Uterus (tissue), 4 donors: Measurements from ENCODE around the gene WNT16. TPM values are rescaled to one million over a fixed set of nuclear protein-coding genes. Genes with fewer than 3 reads are reported as not detected.

Source experiments
- DNase-seq, 2 donors: peaks; one replicate each; pipeline ENCODE4 v3.0.0-alpha.2; 2019 to 2020
- H3K27ac ChIP-seq, 2 donors: fragments of 200-600 bp; sonication (generic); 1 replicate in 1 of 2; 2 replicates in 1 of 2; pipeline ENCODE4 v1.5.1; 2016 to 2018
- H3K27me3 ChIP-seq, 2 donors: fragments of 200-600 bp; sonication (generic); one replicate each; pipeline ENCODE4 v1.5.1; 2018 to 2019; ENCODE audit warnings: control low read depth in 1 of 2
- H3K36me3 ChIP-seq, 2 donors: fragments of 200-600 bp; sonication (generic); one replicate each; pipeline ENCODE4 v1.5.1; 2019; ENCODE audit warnings: control low read depth in 1 of 2
- H3K4me1 ChIP-seq, 2 donors: fragments of 200-600 bp; sonication (generic); one replicate each; pipeline ENCODE4 v1.5.1; 2018 to 2019; ENCODE audit warnings: control low read depth in 1 of 2
- H3K4me3 ChIP-seq, 2 donors: fragments of 200-600 bp; sonication (generic); 1 replicate in 1 of 2; 2 replicates in 1 of 2; pipeline ENCODE4 v1.5.1; 2018 to 2019; ENCODE audit warnings: mild to moderate bottlenecking in 1 of 2
- H3K9me3 ChIP-seq, 2 donors: fragments of 200-600 bp; sonication (generic); one replicate each; pipeline ENCODE4 v1.5.1; 2019; ENCODE audit warnings: control low read depth in 1 of 2
- CTCF ChIP-seq, 4 experiments: fragments of 200-600 bp in 2 of 4; fragments of 450-650 bp in 2 of 4; sonication (generic) in 2 of 4; IDR thresholded peaks; one replicate each; pipeline ENCODE4 v1.5.1; 2016 to 2019; ENCODE audit warnings: antibody characterized with exemption in 4 of 4, mild to moderate bottlenecking in 2 of 4, moderate library complexity in 1 of 4
- POLR2A ChIP-seq, 2 donors: fragments of 450-650 bp; IDR thresholded peaks; one replicate each; pipeline ENCODE4 v1.6.1; 2016; ENCODE audit warnings: antibody characterized with exemption in 2 of 2, mild to moderate bottlenecking in 1 of 2, moderate library complexity in 1 of 2
- intact Hi-C: fragments of 100-400 bp; cut with DNase I; formaldehyde crosslinking; loops from one replicate; pipeline ENCODE4 v1.15.1; 2023; ENCODE audit warnings: low total_unique reads
- total RNA-seq, 4 donors: library from RNA; depleted of rRNA in 3 of 4; stranded (reverse); fragments of >200 nt in 3 of 4; gene quantifications; one replicate each; pipeline versions ENCODE4 v1.1.0 to v1.2.4, GENCODE V29; 2014 to 2023
- donor health status: DM: yes; HTN: yes; CAD: no.

The WNT16 gene
- total RNA-seq, 4 donors from 2014 or later, result 1.7 TPM; not detected in 3

- Histone ChIP-seq H3K9me3 (no peaks in the 10 kb centered on the region), H3K36me3 (no peaks in the 10 kb centered on the region), H3K27ac (no peak overlapping the region), H3K27me3 (peaks cover 6 to 61% of the 10 kb centered on the region in 2 donors), H3K4me3 (no peak overlapping the region), H3K4me1 (peaks cover 0 to 16% of the 10 kb centered on the region in 2 donors)
- TF ChIP-seq POLR2A (IDR thresholded peaks at IDR 0.05), result no peak
- intact Hi-C loops, result no loop called here
- no peak for DNase-seq
Observed at GRCh38 chr7:121331048-121331447, 2.2 kb downstream of the WNT16 start.

- Histone ChIP-seq H3K4me3 (no peak overlapping the region), H3K4me1 (peaks cover 0 to 16% of the 10 kb centered on the region in 2 donors), H3K36me3 (no peaks in the 10 kb centered on the region), H3K27me3 (peaks cover 6 to 61% of the 10 kb centered on the region in 2 donors), H3K9me3 (no peaks in the 10 kb centered on the region), H3K27ac (no peak overlapping the region)
- intact Hi-C loops, result no loop called here
- no peak for TF ChIP-seq CTCF (IDR thresholded peaks at IDR 0.05)
- no peak for TF ChIP-seq POLR2A (IDR thresholded peaks at IDR 0.05)
- DNase-seq, result no peak
Observed at GRCh38 chr7:121331574-121331973, 2.8 kb downstream of the WNT16 start.

GRCh38 chr7:121334376-121334775, 5.6 kb downstream of the WNT16 start:
- Histone ChIP-seq H3K9me3 (no peaks in the 10 kb centered on the region), H3K4me3 (no peak overlapping the region), H3K27me3 (peaks cover 6 to 54% of the 10 kb centered on the region in 2 donors), H3K27ac (no peak overlapping the region), H3K4me1 (peaks cover 0 to 12% of the 10 kb centered on the region in 2 donors), H3K36me3 (no peaks in the 10 kb centered on the region)
- intact Hi-C loops, result no loop called here
- TF ChIP-seq CTCF (IDR thresholded peaks at IDR 0.05) (no peak), POLR2A (IDR thresholded peaks at IDR 0.05) (no peak)
- DNase-seq, result no peak

- TF ChIP-seq POLR2A (IDR thresholded peaks at IDR 0.05), result no peak
- TF ChIP-seq CTCF (IDR thresholded peaks at IDR 0.05), result no peak
- H3K4me1 ChIP-seq, result peaks cover 0 to 5% of the 10 kb centered on the region in 2 donors
- no peak overlapping the region for H3K27ac ChIP-seq
- intact Hi-C loops, result no loop called here
- no peaks in the 10 kb centered on the region for H3K9me3 ChIP-seq
- no peak overlapping the region for H3K4me3 ChIP-seq
- peaks cover 3 to 47% of the 10 kb centered on the region in 2 donors for H3K27me3 ChIP-seq
- no peak for DNase-seq
- no peaks in the 10 kb centered on the region for H3K36me3 ChIP-seq
Observed at GRCh38 chr7:121334875-121335648, 6.3 kb downstream of the WNT16 start.

- Histone ChIP-seq H3K4me1 (no peaks in the 10 kb centered on the region), H3K36me3 (no peaks in the 10 kb centered on the region), H3K27me3 (peaks cover 0 to 32% of the 10 kb centered on the region in 2 donors), H3K27ac (no peak overlapping the region), H3K4me3 (no peak overlapping the region), H3K9me3 (no peaks in the 10 kb centered on the region)
- DNase-seq, result no peak
- no peak for TF ChIP-seq POLR2A (IDR thresholded peaks at IDR 0.05)
- TF ChIP-seq CTCF (IDR thresholded peaks at IDR 0.05), result no peak
- intact Hi-C loops, result no loop called here
Observed at GRCh38 chr7:121336579-121336978, 7.8 kb downstream of the WNT16 start.
